ENCODE data around the gene NAXE. TPM values are rescaled to one million over a fixed set of nuclear protein-coding genes. Genes with fewer than 3 reads are reported as not detected.

The NAXE gene
- polyA plus RNA-seq, 2 of the 4 experiments (the other 2 are of a cell fraction): 81.4 to 119 TPM

DNA sequence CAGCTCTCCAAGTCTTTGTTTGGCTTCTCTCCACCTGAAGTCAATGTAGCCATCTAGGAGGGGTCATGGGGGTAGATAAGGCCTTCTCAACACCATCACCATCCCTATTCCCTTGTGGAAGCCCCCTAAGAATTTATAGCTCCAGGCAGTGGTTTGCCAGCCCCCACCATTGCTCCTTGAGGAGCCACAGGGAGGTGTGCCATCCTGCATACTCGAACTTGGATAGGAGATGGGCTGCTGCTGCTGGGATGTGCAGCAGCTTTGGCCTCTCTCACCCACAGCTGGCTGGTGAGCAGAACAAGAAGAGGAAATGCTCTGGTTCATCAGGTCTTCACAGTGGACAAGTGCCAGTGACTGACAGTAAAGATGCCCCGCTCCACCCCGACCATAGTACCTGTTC is 4.8 kb downstream of the NAXE start:
- H3K4me3 ChIP-seq: no peak overlapping the region
- no peak overlapping the region for H3K4me2 ChIP-seq
- no peak for ATAC-seq
- H3K27ac ChIP-seq: no peak overlapping the region
- ChIA-PET CTCF (interaction anchor here (0.9 to 12.5 kb wide), 8 partner anchors 10 to 211 kb away, joined by 3 to 135 read pairs (median 4); no protein-coding TSS in a partner anchor), POLR2A (interaction anchor here (1.6 kb wide), 1 partner anchor 94 kb away, joined by 5 read pairs; no protein-coding TSS in a partner anchor)
- FAIRE-seq: no peak
- no peak for DNase-seq (ENCODE audit: low read depth in 1 of 2, low spot score in 1 of 2)
- TF ChIP-seq ESRRA (IDR thresholded peaks at IDR 0.05; ENCODE audit: borderline replicate concordance, low read length): no peak
- TF ChIP-seq JUN (IDR thresholded peaks at IDR 0.05): 0 out of 5 replicates have a peak, but pooled peaks of 1 of the 2 experiments have one; percentile 15
- TF ChIP-seq, protein P1, sequence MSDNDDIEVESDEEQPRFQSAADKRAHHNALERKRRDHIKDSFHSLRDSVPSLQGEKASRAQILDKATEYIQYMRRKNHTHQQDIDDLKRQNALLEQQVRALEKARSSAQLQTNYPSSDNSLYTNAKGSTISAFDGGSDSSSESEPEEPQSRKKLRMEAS (IDR thresholded peaks at IDR 0.05): no peak
- TF ChIP-seq, protein P2, sequence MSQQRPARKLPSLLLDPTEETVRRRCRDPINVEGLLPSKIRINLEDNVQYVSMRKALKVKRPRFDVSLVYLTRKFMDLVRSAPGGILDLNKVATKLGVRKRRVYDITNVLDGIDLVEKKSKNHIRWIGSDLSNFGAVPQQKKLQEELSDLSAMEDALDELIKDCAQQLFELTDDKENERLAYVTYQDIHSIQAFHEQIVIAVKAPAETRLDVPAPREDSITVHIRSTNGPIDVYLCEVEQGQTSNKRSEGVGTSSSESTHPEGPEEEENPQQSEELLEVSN (IDR thresholded peaks at IDR 0.05; ENCODE audit: borderline replicate concordance, low read depth): no peak
- H3K9me3 ChIP-seq: no peaks in the 10 kb centered on the region
- peaks cover 13% of the 10 kb centered on the region for H3K4me1 ChIP-seq
- 86% methylated on average over 3 of the region's 3 CpGs for WGBS (ENCODE audit: missing lambda C conversion rate)

DNA sequence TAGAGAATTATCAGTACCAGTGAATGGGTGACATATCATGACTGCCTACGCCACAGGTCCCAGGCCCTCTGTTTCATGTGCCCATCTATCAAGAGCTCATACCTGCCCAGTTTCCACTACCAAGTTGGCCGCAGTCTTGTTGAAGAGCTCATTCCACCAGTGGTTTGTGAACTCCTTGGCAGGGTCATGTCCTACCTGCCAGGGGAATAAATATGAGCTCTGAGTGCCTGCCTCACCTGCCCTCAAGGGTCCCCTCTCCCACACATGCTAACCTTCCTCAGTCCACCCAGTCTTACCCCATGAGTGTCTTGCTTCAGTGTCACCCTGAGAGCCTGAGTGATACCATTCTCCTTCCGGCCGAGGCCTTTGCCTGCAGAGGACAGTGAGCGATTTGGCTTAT is 6.5 kb downstream of the NAXE start:
- Histone ChIP-seq H3K27ac (no peak overlapping the region), H3K4me3 (no peak overlapping the region), H3K4me2 (no peak overlapping the region), H3K9me3 (no peaks in the 10 kb centered on the region), H3K4me1 (peaks cover 19% of the 10 kb centered on the region)
- POLR2A ChIA-PET: no interaction called here
- ATAC-seq (no peak), FAIRE-seq (no peak), DNase-seq (ENCODE audit: low read depth in 1 of 2, low spot score in 1 of 2) (no peak)
- TF ChIP-seq, protein P3, sequence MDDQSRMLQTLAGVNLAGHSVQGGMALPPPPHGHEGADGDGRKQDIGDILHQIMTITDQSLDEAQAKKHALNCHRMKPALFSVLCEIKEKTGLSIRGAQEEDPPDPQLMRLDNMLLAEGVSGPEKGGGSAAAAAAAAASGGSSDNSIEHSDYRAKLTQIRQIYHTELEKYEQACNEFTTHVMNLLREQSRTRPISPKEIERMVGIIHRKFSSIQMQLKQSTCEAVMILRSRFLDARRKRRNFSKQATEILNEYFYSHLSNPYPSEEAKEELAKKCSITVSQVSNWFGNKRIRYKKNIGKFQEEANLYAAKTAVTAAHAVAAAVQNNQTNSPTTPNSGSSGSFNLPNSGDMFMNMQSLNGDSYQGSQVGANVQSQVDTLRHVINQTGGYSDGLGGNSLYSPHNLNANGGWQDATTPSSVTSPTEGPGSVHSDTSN (IDR thresholded peaks at IDR 0.05): no peak
- no peak for TF ChIP-seq HOXB5 (CRISPR knock-in tag; IDR thresholded peaks at IDR 0.05)
- no peak for TF ChIP-seq BHLHE40 (IDR thresholded peaks at IDR 0.05; ENCODE audit: low read depth, low read length)
- TF ChIP-seq, protein P4, sequence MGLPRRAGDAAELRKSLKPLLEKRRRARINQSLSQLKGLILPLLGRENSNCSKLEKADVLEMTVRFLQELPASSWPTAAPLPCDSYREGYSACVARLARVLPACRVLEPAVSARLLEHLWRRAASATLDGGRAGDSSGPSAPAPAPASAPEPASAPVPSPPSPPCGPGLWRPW (IDR thresholded peaks at IDR 0.05): no peak
- TF ChIP-seq POLR2AphosphoS2 (conservative IDR thresholded peaks at IDR 0.05; ENCODE audit: low read length): peak; percentile 70; the same call in 1 of the 2 replicates
- TF ChIP-seq EP300 (IDR thresholded peaks at IDR 0.05): no peak
- 100% methylated on average over 5 of the region's 5 CpGs for WGBS (ENCODE audit: missing lambda C conversion rate)
- CTCF ChIA-PET: interaction anchor here (1.0 to 3.4 kb wide), 7 partner anchors 10 to 213 kb away, joined by 3 to 20 read pairs (median 4); no protein-coding TSS in a partner anchor

DNA sequence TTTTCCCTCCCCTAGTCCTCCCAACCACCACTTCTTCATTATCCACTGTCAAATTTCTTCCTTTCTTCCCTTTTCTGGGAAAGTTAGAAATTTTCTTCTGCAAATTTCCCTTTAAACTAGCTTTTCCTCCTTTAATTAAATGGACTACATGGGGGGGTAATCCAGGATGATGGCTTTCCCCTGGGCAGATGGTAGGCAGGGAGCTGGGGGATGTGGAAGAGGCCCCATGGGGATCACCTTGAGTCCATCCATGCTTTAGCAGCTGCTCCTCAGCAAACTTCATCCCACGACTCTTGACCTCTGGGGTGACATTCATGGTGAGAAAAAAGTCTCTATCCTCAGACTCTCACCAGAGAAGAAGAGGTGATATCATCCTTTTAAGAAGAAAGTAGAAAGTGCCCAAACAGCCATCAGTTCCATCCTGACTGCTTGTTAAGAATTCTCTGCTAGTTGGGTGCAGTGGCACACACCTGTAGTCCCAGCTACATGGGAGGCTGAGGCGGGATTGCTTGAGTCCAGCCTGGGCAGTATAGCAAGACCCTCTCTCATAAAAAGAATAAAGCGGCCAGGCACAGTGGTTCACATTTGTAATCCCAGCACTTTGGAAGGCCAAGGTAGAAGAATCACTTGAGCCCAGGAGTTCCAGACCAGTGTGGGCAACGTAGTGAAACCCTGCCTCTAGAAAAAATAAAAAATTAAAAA is 7.3 kb downstream of the NAXE start:
- Histone ChIP-seq H3K27ac (no peak overlapping the region), H3K4me2 (no peak overlapping the region; the same call in 2 of the 3 replicates), H3K4me1 (peaks cover 19% of the 10 kb centered on the region), H3K4me3 (no peak overlapping the region), H3K9me3 (no peaks in the 10 kb centered on the region)
- DNase-seq (ENCODE audit: low read depth in 1 of 2, low spot score in 1 of 2) (no peak), ATAC-seq (no peak), FAIRE-seq (no peak)
- 88% methylated on average over 4 of the region's 4 CpGs for WGBS (ENCODE audit: missing lambda C conversion rate)
- POLR2A ChIA-PET: interaction anchor here (1.8 kb wide), 1 partner anchor 98 kb away, joined by 5 read pairs; the partner anchor contains the start of gene MEF2D
- TF ChIP-seq, protein P5, sequence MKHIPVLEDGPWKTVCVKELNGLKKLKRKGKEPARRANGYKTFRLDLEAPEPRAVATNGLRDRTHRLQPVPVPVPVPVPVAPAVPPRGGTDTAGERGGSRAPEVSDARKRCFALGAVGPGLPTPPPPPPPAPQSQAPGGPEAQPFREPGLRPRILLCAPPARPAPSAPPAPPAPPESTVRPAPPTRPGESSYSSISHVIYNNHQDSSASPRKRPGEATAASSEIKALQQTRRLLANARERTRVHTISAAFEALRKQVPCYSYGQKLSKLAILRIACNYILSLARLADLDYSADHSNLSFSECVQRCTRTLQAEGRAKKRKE (CRISPR knock-in tag; IDR thresholded peaks at IDR 0.05; ENCODE audit: low read depth): no peak
- TF ChIP-seq CEBPB (IDR thresholded peaks at IDR 0.05) (no peak), FOSL2 (IDR thresholded peaks at IDR 0.05) (no peak), FOSL2 (CRISPR knock-in tag; IDR thresholded peaks at IDR 0.05) (no peak), RARB (CRISPR knock-in tag; IDR thresholded peaks at IDR 0.05) (no peak), RFX5 (IDR thresholded peaks at IDR 0.05) (no peak)
- TF ChIP-seq, protein P6, sequence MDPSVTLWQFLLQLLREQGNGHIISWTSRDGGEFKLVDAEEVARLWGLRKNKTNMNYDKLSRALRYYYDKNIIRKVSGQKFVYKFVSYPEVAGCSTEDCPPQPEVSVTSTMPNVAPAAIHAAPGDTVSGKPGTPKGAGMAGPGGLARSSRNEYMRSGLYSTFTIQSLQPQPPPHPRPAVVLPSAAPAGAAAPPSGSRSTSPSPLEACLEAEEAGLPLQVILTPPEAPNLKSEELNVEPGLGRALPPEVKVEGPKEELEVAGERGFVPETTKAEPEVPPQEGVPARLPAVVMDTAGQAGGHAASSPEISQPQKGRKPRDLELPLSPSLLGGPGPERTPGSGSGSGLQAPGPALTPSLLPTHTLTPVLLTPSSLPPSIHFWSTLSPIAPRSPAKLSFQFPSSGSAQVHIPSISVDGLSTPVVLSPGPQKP (IDR thresholded peaks at IDR 0.05; ENCODE audit: low read depth, low read length): no peak
- TF ChIP-seq, protein P7, sequence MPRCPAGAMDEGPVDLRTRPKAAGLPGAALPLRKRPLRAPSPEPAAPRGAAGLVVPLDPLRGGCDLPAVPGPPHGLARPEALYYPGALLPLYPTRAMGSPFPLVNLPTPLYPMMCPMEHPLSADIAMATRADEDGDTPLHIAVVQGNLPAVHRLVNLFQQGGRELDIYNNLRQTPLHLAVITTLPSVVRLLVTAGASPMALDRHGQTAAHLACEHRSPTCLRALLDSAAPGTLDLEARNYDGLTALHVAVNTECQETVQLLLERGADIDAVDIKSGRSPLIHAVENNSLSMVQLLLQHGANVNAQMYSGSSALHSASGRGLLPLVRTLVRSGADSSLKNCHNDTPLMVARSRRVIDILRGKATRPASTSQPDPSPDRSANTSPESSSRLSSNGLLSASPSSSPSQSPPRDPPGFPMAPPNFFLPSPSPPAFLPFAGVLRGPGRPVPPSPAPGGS (IDR thresholded peaks at IDR 0.05): no peak
- TF ChIP-seq, protein P1 (IDR thresholded peaks at IDR 0.05): no peak
- CTCF ChIA-PET: interaction anchor here (0.6 to 5.1 kb wide), 10 partner anchors 9 to 237 kb away, joined by 3 to 23 read pairs (median 4); no protein-coding TSS in a partner anchor

All from A549 (cell line).